Subcutaneous abdominal adipose tissue (tissue), 5 donors: ENCODE results near the gene NMD3.
"Not testable (repeated sequence)": the region's sequence is repeated elsewhere in the genome, so short reads cannot be mapped to it uniquely, and the experiment has no call there.

Experiments used
- H3K27ac ChIP-seq: one replicate; pipeline ENCODE4 v1.7.0; 2013; ENCODE audit warnings: low read depth, mild to moderate bottlenecking, inconsistent platforms, low read length, moderate library complexity
- H3K27me3 ChIP-seq, 5 donors: one replicate each; pipeline ENCODE4 v1.7.0; 2013; ENCODE audit warnings: low read length in 5 of 5, inconsistent platforms in 1 of 5; ENCODE audit not compliant: control insufficient read depth in 5 of 5, insufficient read depth in 4 of 5
- H3K36me3 ChIP-seq, 5 donors: one replicate each; pipeline ENCODE4 v1.7.0; 2013; ENCODE audit warnings: low read length in 5 of 5; ENCODE audit not compliant: control insufficient read depth in 5 of 5, insufficient read depth in 5 of 5
- H3K4me1 ChIP-seq, 5 donors: one replicate each; pipeline ENCODE4 v1.7.0; 2013; ENCODE audit warnings: low read length in 5 of 5, mild to moderate bottlenecking in 3 of 5, moderate library complexity in 1 of 5; ENCODE audit not compliant: control insufficient read depth in 5 of 5, insufficient read depth in 5 of 5
- H3K4me3 ChIP-seq, 5 donors: one replicate each; pipeline ENCODE4 v1.7.0; 2013; ENCODE audit warnings: low read length in 5 of 5, low read depth in 1 of 5
- H3K9ac ChIP-seq, 5 donors: one replicate each; pipeline ENCODE4 v1.7.0; 2013; ENCODE audit warnings: low read length in 5 of 5, mild to moderate bottlenecking in 4 of 5, moderate library complexity in 3 of 5
- H3K9me3 ChIP-seq, 5 donors: one replicate each; pipeline ENCODE4 v1.7.0; 2013; ENCODE audit warnings: low read length in 5 of 5; ENCODE audit not compliant: control insufficient read depth in 5 of 5
- donor health status: healthy.
- donor health status: healthy.
- donor health status: healthy.
- donor health status: healthy.
- donor health status: healthy.

The NMD3 gene

DNA sequence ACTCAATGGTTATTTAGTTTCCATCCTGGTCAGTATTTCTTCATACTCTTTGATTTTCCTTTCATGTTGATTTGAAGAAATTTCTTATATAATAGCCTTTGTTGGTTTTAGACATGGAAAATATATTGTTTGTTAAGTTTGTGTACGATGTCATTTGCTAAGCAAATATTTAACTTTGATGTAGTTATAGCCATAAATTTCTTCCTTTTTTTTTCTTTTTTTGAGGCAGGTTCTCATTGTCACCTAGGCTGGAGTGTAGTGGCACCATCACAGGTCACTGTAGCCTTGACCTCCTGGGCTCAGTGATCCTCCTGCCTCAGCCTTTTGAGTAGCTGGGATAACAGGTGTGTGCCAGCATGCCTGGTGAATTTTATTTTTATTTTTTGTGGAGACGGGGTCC is 51.4 kb downstream of the NMD3 start:
- H3K9me3 ChIP-seq, result no peaks in the 10 kb centered on the region
- no peak overlapping the region for H3K4me3 ChIP-seq
- H3K27ac ChIP-seq, result no peak overlapping the region
- peaks cover 3 to 17% (median 5%) of the 10 kb centered on the region in 5 donors for H3K36me3 ChIP-seq
- no peak overlapping the region for H3K9ac ChIP-seq
- H3K27me3 ChIP-seq, result no peaks in the 10 kb centered on the region
- no peaks in the 10 kb centered on the region for H3K4me1 ChIP-seq

GRCh38 chr3:161273589-161274218 is 52.6 kb downstream of the NMD3 start:
- H3K36me3 ChIP-seq, result peaks cover 3 to 17% (median 5%) of the 10 kb centered on the region in 5 donors
- H3K4me1 ChIP-seq, result no peaks in the 10 kb centered on the region
- H3K27me3 ChIP-seq, result no peaks in the 10 kb centered on the region
- peak overlapping the region in 1 of 5 donors; percentile 18 for H3K9ac ChIP-seq
- H3K4me3 ChIP-seq, result no peak overlapping the region
- H3K27ac ChIP-seq, result no peak overlapping the region
- no peaks in the 10 kb centered on the region for H3K9me3 ChIP-seq

- Histone ChIP-seq H3K36me3 (peaks cover 0 to 16% (median 4%) of the 10 kb centered on the region in 5 donors), H3K27ac (no peak overlapping the region), H3K4me1 (no peaks in the 10 kb centered on the region), H3K4me3 (no peak overlapping the region), H3K27me3 (no peaks in the 10 kb centered on the region), H3K9ac (no peak overlapping the region), H3K9me3 (no peaks in the 10 kb centered on the region)
Observed at GRCh38 chr3:161274691-161275298, 53.7 kb downstream of the NMD3 start.

- Histone ChIP-seq H3K36me3 (peaks cover 0 to 14% (median 3%) of the 10 kb centered on the region in 5 donors), H3K27me3 (no peaks in the 10 kb centered on the region), H3K9ac (no peak overlapping the region), H3K4me1 (no peaks in the 10 kb centered on the region), H3K27ac (no peak overlapping the region), H3K9me3 (no peaks in the 10 kb centered on the region), H3K4me3 (no peak overlapping the region)
Observed at GRCh38 chr3:161275919-161276318, 54.8 kb downstream of the NMD3 start.

DNA sequence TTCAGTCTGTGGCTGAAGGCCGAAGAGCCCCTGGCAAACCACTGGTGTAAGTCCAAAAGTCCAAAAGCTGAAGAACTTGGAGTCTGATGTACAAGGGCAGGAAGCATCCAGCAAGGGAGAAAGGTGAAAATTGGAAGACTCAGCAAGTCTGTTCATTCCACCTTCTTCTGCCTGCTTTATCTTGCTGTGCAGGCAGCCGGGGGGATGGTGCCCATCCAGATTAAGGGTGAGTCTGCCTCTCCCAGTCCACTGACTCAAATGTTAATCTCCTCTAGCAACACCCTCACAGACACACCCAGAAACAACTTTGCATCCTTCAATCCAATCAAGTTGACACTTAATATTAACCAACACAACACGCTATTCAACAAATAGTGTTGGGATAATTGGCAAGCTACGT is 61.3 kb downstream of the NMD3 start:
- not testable (repeated sequence) for H3K9me3 ChIP-seq, H3K27ac ChIP-seq, H3K9ac ChIP-seq, H3K36me3 ChIP-seq, H3K4me3 ChIP-seq, H3K4me1 ChIP-seq, H3K27me3 ChIP-seq

DNA sequence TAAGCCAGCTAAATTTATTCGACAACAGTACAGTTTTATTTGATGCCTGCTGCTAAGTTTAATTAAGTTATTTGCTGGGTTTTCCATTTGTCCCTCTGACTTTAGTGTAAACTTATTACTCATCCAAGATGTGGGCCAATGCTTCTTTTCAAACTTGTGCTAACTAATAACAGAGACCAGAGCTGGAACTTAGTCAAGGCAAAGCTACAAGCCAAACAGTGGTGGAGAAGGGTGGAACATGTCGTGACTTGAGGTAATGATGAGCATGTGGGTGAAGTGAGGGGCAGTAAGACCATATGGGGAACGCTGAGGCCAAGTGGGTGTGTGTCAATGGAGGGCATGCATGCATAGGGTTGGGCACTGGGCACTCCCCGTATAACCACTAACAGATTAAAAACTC is 63.9 kb downstream of the NMD3 start:
- H3K4me3 ChIP-seq, result no peak overlapping the region
- H3K9me3 ChIP-seq, result peaks cover 0 to 4% (median 0%) of the 10 kb centered on the region in 5 donors
- H3K9ac ChIP-seq, result no peak overlapping the region
- no peaks in the 10 kb centered on the region for H3K4me1 ChIP-seq
- H3K27ac ChIP-seq, result no peak overlapping the region
- no peaks in the 10 kb centered on the region for H3K27me3 ChIP-seq
- no peaks in the 10 kb centered on the region for H3K36me3 ChIP-seq

GRCh38 chr3:161289174-161289573 is 68.1 kb downstream of the NMD3 start:
- Histone ChIP-seq H3K9me3 (no peaks in the 10 kb centered on the region), H3K4me1 (no peaks in the 10 kb centered on the region), H3K4me3 (no peak overlapping the region), H3K27me3 (no peaks in the 10 kb centered on the region), H3K27ac (no peak overlapping the region), H3K9ac (no peak overlapping the region), H3K36me3 (no peaks in the 10 kb centered on the region)

GRCh38 chr3:161291191-161291901 is 70.2 kb downstream of the NMD3 start:
- Histone ChIP-seq H3K27me3 (no peaks in the 10 kb centered on the region), H3K4me3 (no peak overlapping the region), H3K4me1 (no peaks in the 10 kb centered on the region), H3K27ac (no peak overlapping the region), H3K9ac (no peak overlapping the region), H3K36me3 (no peaks in the 10 kb centered on the region), H3K9me3 (no peaks in the 10 kb centered on the region)

DNA sequence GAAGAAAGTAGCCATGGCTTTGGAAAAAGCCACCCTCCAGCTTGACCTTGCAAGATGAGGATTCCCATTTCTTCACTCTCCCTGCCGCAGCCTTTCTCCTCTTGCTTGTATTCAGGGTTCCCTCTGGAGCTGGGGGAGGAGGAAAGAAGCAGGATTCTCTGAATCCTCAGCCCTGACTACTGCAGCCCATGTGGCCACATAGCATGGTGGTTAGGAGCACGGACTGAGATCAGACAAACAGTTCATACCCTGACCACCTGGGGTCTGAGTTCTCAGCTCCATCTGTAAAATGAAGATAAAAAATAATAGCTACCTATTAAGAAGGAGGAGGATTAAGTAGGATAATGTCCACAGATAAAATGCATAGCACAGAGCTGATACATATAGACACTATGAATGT is 72.3 kb downstream of the NMD3 start:
- Histone ChIP-seq H3K4me1 (no peaks in the 10 kb centered on the region), H3K36me3 (no peaks in the 10 kb centered on the region), H3K9me3 (peaks cover 0 to 6% (median 0%) of the 10 kb centered on the region in 5 donors), H3K4me3 (no peak overlapping the region), H3K9ac (no peak overlapping the region), H3K27me3 (no peaks in the 10 kb centered on the region), H3K27ac (no peak overlapping the region)

DNA sequence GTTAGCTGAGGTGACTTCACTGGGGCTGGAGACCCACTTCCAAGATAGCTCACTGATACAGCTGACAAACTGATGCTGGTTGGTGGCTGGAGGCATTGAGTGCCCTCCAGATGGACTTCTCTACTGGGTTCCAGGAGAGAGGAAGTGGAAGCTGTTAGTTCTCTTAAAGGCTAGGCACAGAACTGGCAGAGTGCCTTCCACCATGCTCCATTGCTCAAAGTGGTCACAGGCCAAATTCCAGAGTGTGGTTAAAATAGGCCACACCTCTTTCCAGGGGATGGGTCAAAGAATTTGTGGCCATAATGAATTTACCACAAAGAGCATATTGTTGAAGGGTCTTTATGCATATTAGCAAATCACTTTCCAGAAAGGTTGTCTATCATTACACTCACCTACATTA is 74.2 kb downstream of the NMD3 start:
- H3K9ac ChIP-seq, result no peak overlapping the region

More for the DNA sequence above, 74.2 kb downstream of the NMD3 start:
- no peaks in the 10 kb centered on the region for H3K27me3 ChIP-seq
- H3K9me3 ChIP-seq, result peaks cover 0 to 6% (median 0%) of the 10 kb centered on the region in 5 donors
- no peaks in the 10 kb centered on the region for H3K36me3 ChIP-seq
- H3K4me1 ChIP-seq, result no peaks in the 10 kb centered on the region
- no peak overlapping the region for H3K4me3 ChIP-seq
- H3K27ac ChIP-seq, result no peak overlapping the region
